Esophagus (tissue), 2 donors: ENCODE results near the gene TEKTIP1. TPM values are rescaled to one million over a fixed set of nuclear protein-coding genes. Genes with fewer than 3 reads are reported as not detected.
A peak's percentile ranks its signal among the peaks of the same experiment; 100 is the strongest.

ENCODE experiments used
- H3K27ac ChIP-seq, 2 donors: one replicate each; pipeline ENCODE4 v1.5.1; 2013; ENCODE audit warnings: low read depth in 2 of 2, mild to moderate bottlenecking in 2 of 2, inconsistent platforms in 1 of 2, low read length in 1 of 2, moderate library complexity in 1 of 2
- H3K27me3 ChIP-seq, 2 donors: one replicate each; pipeline ENCODE4 v1.6.1; 2013; ENCODE audit warnings: low read length in 2 of 2, control low read depth in 1 of 2, mild to moderate bottlenecking in 1 of 2; ENCODE audit not compliant: insufficient read depth in 2 of 2, control insufficient read depth in 1 of 2
- H3K36me3 ChIP-seq, 2 donors: one replicate each; pipeline ENCODE4 v1.6.1; 2013; ENCODE audit warnings: low read length in 1 of 2; ENCODE audit not compliant: control insufficient read depth in 2 of 2, insufficient read depth in 2 of 2
- H3K4me1 ChIP-seq, 2 donors: one replicate each; pipeline ENCODE4 v1.6.1; 2013; ENCODE audit warnings: low read length in 1 of 2; ENCODE audit not compliant: control insufficient read depth in 2 of 2, insufficient read depth in 2 of 2
- H3K4me3 ChIP-seq, 2 donors: one replicate each; pipeline ENCODE4 v1.5.1; 2013; ENCODE audit warnings: low read length in 2 of 2, mild to moderate bottlenecking in 2 of 2, low read depth in 1 of 2, moderate library complexity in 1 of 2
- H3K9me3 ChIP-seq, 2 donors: one replicate each; pipeline ENCODE4 v1.6.1; 2013; ENCODE audit warnings: mild to moderate bottlenecking in 2 of 2, low read depth in 1 of 2, low read length in 1 of 2, moderate library complexity in 1 of 2; ENCODE audit not compliant: control insufficient read depth in 2 of 2, insufficient read depth in 1 of 2
- WGBS, 2 donors: extraction: QIAGEN DNeasy Blood & Tissue Kit; methylation state at CpG; one replicate each; pipeline ENCODE4 v1.1.7; 2013; 5-methylcytosine and 5-hydroxymethylcytosine counted together
- polyA plus RNA-seq, 2 donors: library from polyadenylated mRNA; stranded (reverse); fragments of 200-250 nt; gene quantifications; one replicate each; pipeline ENCODE4 v1.2.3, GENCODE V29; 2013
- donor health status: healthy with polysubstance abuse.
- donor health status: Bipolar disorder and iron deficiency.

TEKTIP1 gene
- polyA plus RNA-seq, 2 donors = 0.08 to 0.41 TPM

GRCh38 chr19:3497757-3498520 is 41.0 kb upstream of the TEKTIP1 start:
- H3K27ac ChIP-seq = no peak overlapping the region
- no peaks in the 10 kb centered on the region for H3K9me3 ChIP-seq
- H3K4me3 ChIP-seq = no peak overlapping the region
- peaks cover 3% of the 10 kb centered on the region in 2 donors for H3K4me1 ChIP-seq
- H3K36me3 ChIP-seq = peaks cover 7 to 22% of the 10 kb centered on the region in 2 donors
- WGBS, 2 donors = 94 to 95% methylated on average over 5 of the region's 5 CpGs
- H3K27me3 ChIP-seq = no peaks in the 10 kb centered on the region

- peaks cover 0 to 12% of the 10 kb centered on the region in 2 donors for H3K36me3 ChIP-seq
- H3K27me3 ChIP-seq = no peaks in the 10 kb centered on the region
- 22 to 25% methylated on average over 18 of the region's 18 CpGs for WGBS, 2 donors
- peak overlapping the region; percentile 93 to 95 for H3K4me3 ChIP-seq
- peak overlapping the region; percentile 88 to 92 for H3K27ac ChIP-seq
- no peaks in the 10 kb centered on the region for H3K9me3 ChIP-seq
- peaks cover 3% of the 10 kb centered on the region in 2 donors for H3K4me1 ChIP-seq
These were observed 39.1 kb upstream of the TEKTIP1 start for GRCh38 chr19:3499738-3500428.

GRCh38 chr19:3500429-3501101 is 38.4 kb upstream of the TEKTIP1 start, which contains the start of gene DOHH:
Gene DOHH, minus strand, starts transcription at chr19:3500674. Its CDS starts 3,860 bp downstream, at chr19:3496814.
- Histone ChIP-seq H3K4me1 (peaks cover 3% of the 10 kb centered on the region in 2 donors), H3K9me3 (no peaks in the 10 kb centered on the region), H3K27me3 (no peaks in the 10 kb centered on the region), H3K4me3 (peak within 1 kb of the TSS; percentile 93 to 95), H3K36me3 (peaks cover 0 to 10% of the 10 kb centered on the region in 2 donors), H3K27ac (peak within 1 kb of the TSS; percentile 88 to 92)
- 0% methylated on average over 38 to 52 of the region's 52 CpGs for WGBS, 2 donors

GRCh38 chr19:3501780-3502179 is 37.2 kb upstream of the TEKTIP1 start:
- H3K9me3 ChIP-seq = peaks cover 0 to 2% of the 10 kb centered on the region in 2 donors
- 80 to 85% methylated on average over 3 of the region's 3 CpGs for WGBS, 2 donors
- H3K36me3 ChIP-seq = no peaks in the 10 kb centered on the region
- H3K27ac ChIP-seq = no peak overlapping the region
- H3K4me3 ChIP-seq = no peak overlapping the region
- H3K27me3 ChIP-seq = no peaks in the 10 kb centered on the region
- H3K4me1 ChIP-seq = peaks cover 3% of the 10 kb centered on the region in 2 donors

- H3K27me3 ChIP-seq = no peaks in the 10 kb centered on the region
- 84 to 86% methylated on average over 13 of the region's 13 CpGs for WGBS, 2 donors
- H3K9me3 ChIP-seq = peaks cover 0 to 2% of the 10 kb centered on the region in 2 donors
- peaks cover 5 to 11% of the 10 kb centered on the region in 2 donors for H3K4me1 ChIP-seq
- no peak overlapping the region for H3K27ac ChIP-seq
- H3K4me3 ChIP-seq = no peak overlapping the region
- no peaks in the 10 kb centered on the region for H3K36me3 ChIP-seq
These were observed 35.9 kb upstream of the TEKTIP1 start for GRCh38 chr19:3503036-3503572.

GRCh38 chr19:3504735-3505134 is 34.2 kb upstream of the TEKTIP1 start:
- Histone ChIP-seq H3K4me3 (no peak overlapping the region), H3K27ac (peak overlapping the region in 1 of 2 donors; percentile 97), H3K27me3 (no peaks in the 10 kb centered on the region), H3K36me3 (peaks cover 4 to 6% of the 10 kb centered on the region in 2 donors), H3K4me1 (peaks cover 10 to 19% of the 10 kb centered on the region in 2 donors), H3K9me3 (peaks cover 0 to 2% of the 10 kb centered on the region in 2 donors)
- WGBS, 2 donors = 81 to 88% methylated on average over 5 of the region's 5 CpGs

- Histone ChIP-seq H3K36me3 (peaks cover 4 to 11% of the 10 kb centered on the region in 2 donors), H3K27me3 (no peaks in the 10 kb centered on the region), H3K4me3 (peak within 1 kb of the TSS; percentile 86 to 98), H3K4me1 (peaks cover 7 to 17% of the 10 kb centered on the region in 2 donors), H3K9me3 (peaks cover 0 to 2% of the 10 kb centered on the region in 2 donors), H3K27ac (peak within 1 kb of the TSS; percentile 97 to 99)
- 1% methylated on average over 58 to 79 of the region's 79 CpGs for WGBS, 2 donors
These were observed 33.2 kb upstream of the TEKTIP1 start, which contains the start of gene FZR1 for GRCh38 chr19:3505598-3506383. Gene FZR1, plus strand, starts transcription at chr19:3506311. Its CDS starts 16,679 bp downstream, at chr19:3522990.

GRCh38 chr19:3506384-3507340 is 32.3 kb upstream of the TEKTIP1 start:
- 0 to 1% methylated on average over 42 to 69 of the region's 69 CpGs for WGBS, 2 donors
- H3K27me3 ChIP-seq = no peaks in the 10 kb centered on the region
- peaks cover 4 to 11% of the 10 kb centered on the region in 2 donors for H3K36me3 ChIP-seq
- peak overlapping the region; percentile 86 to 99 for H3K27ac ChIP-seq
- H3K4me1 ChIP-seq = peaks cover 7 to 17% of the 10 kb centered on the region in 2 donors
- H3K4me3 ChIP-seq = peak overlapping the region; percentile 86 to 98
- H3K9me3 ChIP-seq = peaks cover 0 to 2% of the 10 kb centered on the region in 2 donors
